T-helper 17 cell (primary cell): ENCODE measurements around the gene RAI14. TPM values are rescaled to one million over a fixed set of nuclear protein-coding genes. Genes with fewer than 3 reads are reported as not detected.

ENCODE experiments used
- ATAC-seq: fragments of 150-1000 bp; cut with Tn5 transposase; 2 replicates; pipeline ENCODE4 v1.10.0; 2021; ENCODE audit warnings: mild to moderate bottlenecking, moderate library complexity
- DNase-seq, 3 donors: peaks; one replicate each; pipeline versions ENCODE4 v3.0.0 to v3.0.0-alpha.2; 2020 to 2021
- H3K9me3 ChIP-seq: one replicate; pipeline ENCODE4 v1.7.0; 2013; ENCODE audit warnings: low read length, mild to moderate bottlenecking; ENCODE audit not compliant: control insufficient read depth, poor library complexity, severe bottlenecking
- H3K27ac Mint-ChIP-seq: one replicate; pipeline ENCODE4 v1.8.0; 2022; ENCODE audit warnings: mild to moderate bottlenecking, moderate library complexity, mixed read lengths
- H3K27me3 Mint-ChIP-seq: one replicate; pipeline ENCODE4 v1.8.0; 2022; ENCODE audit warnings: mixed read lengths
- H3K36me3 Mint-ChIP-seq: one replicate; pipeline ENCODE4 v1.8.0; 2022; ENCODE audit warnings: low read depth, mixed read lengths
- H3K4me1 Mint-ChIP-seq: one replicate; pipeline ENCODE4 v1.8.0; 2022; ENCODE audit warnings: mild to moderate bottlenecking, mixed read lengths
- H3K4me3 Mint-ChIP-seq: one replicate; pipeline ENCODE4 v1.8.0; 2022; ENCODE audit warnings: mild to moderate bottlenecking, moderate library complexity, mixed read lengths
- total RNA-seq, 4 donors: library from RNA in 2 of 4; stranded (reverse) in 2 of 4; gene quantifications; one replicate each; pipeline ENCODE4 v1.2.3 and lab custom pipeline; 2022 to 2026

Gene RAI14
- total RNA-seq, 2 donors from 2014 or later: 2.0 to 3.1 TPM

GRCh38 chr5:34653708-34654107 lies 2.4 kb upstream of the RAI14 start:
- peak overlapping the region; percentile 62 for H3K27ac Mint-ChIP-seq
- peaks cover 24% of the 10 kb centered on the region for H3K4me1 Mint-ChIP-seq
- no peak for ATAC-seq
- no peak for DNase-seq
- peaks cover 24% of the 10 kb centered on the region for H3K27me3 Mint-ChIP-seq
- peaks cover 3% of the 10 kb centered on the region for H3K36me3 Mint-ChIP-seq
- no peak overlapping the region for H3K4me3 Mint-ChIP-seq
- H3K9me3 ChIP-seq: no peaks in the 10 kb centered on the region

GRCh38 chr5:34655354-34655991 lies 655 bp upstream of the RAI14 start:
- Mint-ChIP-seq H3K27me3 (peaks cover 21% of the 10 kb centered on the region), H3K4me1 (peaks cover 24% of the 10 kb centered on the region), H3K36me3 (peaks cover 3% of the 10 kb centered on the region), H3K4me3 (peak overlapping the region; percentile 98), H3K27ac (peak overlapping the region; percentile 89)
- DNase-seq (no peak), ATAC-seq (peak; percentile 90)
- H3K9me3 ChIP-seq: no peaks in the 10 kb centered on the region

GRCh38 chr5:34656700-34657273 lies 659 bp downstream of the RAI14 start:
- Mint-ChIP-seq H3K36me3 (peaks cover 3% of the 10 kb centered on the region), H3K27me3 (peaks cover 25% of the 10 kb centered on the region), H3K4me1 (peaks cover 24% of the 10 kb centered on the region), H3K27ac (no peak overlapping the region), H3K4me3 (peak overlapping the region; percentile 82)
- DNase-seq: peak in 1 of 3 donors; percentile 12
- peak; percentile 12 for ATAC-seq
- no peaks in the 10 kb centered on the region for H3K9me3 ChIP-seq

GRCh38 chr5:34657274-34657921 lies 1.3 kb downstream of the RAI14 start:
- H3K27ac Mint-ChIP-seq: peak overlapping the region; percentile 16
- H3K9me3 ChIP-seq: no peaks in the 10 kb centered on the region
- H3K4me1 Mint-ChIP-seq: peaks cover 24% of the 10 kb centered on the region

GRCh38 chr5:34657988-34658387 lies 1.9 kb downstream of the RAI14 start:
- Mint-ChIP-seq H3K4me3 (peak overlapping the region; percentile 82), H3K36me3 (peaks cover 3% of the 10 kb centered on the region), H3K27me3 (peaks cover 27% of the 10 kb centered on the region), H3K27ac (peak overlapping the region; percentile 16), H3K4me1 (peaks cover 22% of the 10 kb centered on the region)
- no peaks in the 10 kb centered on the region for H3K9me3 ChIP-seq
- DNase-seq: no peak
- no peak for ATAC-seq

More at GRCh38 chr5:34657274-34657921, 1.3 kb downstream of the RAI14 start:
- H3K36me3 Mint-ChIP-seq: peaks cover 3% of the 10 kb centered on the region
- DNase-seq: no peak
- peaks cover 27% of the 10 kb centered on the region for H3K27me3 Mint-ChIP-seq
- no peak for ATAC-seq
- H3K4me3 Mint-ChIP-seq: peak overlapping the region; percentile 82

GRCh38 chr5:34659168-34659567 lies 3.0 kb downstream of the RAI14 start:
- peaks cover 3% of the 10 kb centered on the region for H3K36me3 Mint-ChIP-seq
- no peaks in the 10 kb centered on the region for H3K9me3 ChIP-seq
- no peak for DNase-seq
- no peak for ATAC-seq
- peaks cover 27% of the 10 kb centered on the region for H3K27me3 Mint-ChIP-seq
- H3K4me1 Mint-ChIP-seq: peaks cover 21% of the 10 kb centered on the region
- H3K4me3 Mint-ChIP-seq: no peak overlapping the region
- no peak overlapping the region for H3K27ac Mint-ChIP-seq

- H3K27me3 Mint-ChIP-seq: peaks cover 17% of the 10 kb centered on the region
- H3K4me1 Mint-ChIP-seq: peaks cover 12% of the 10 kb centered on the region
- H3K9me3 ChIP-seq: no peaks in the 10 kb centered on the region
- peaks cover 3% of the 10 kb centered on the region for H3K36me3 Mint-ChIP-seq
- ATAC-seq (no peak), DNase-seq (no peak)
- H3K27ac Mint-ChIP-seq: no peak overlapping the region
- no peak overlapping the region for H3K4me3 Mint-ChIP-seq
Observed at GRCh38 chr5:34660444-34660843, 4.3 kb downstream of the RAI14 start.

- peaks cover 6% of the 10 kb centered on the region for H3K27me3 Mint-ChIP-seq
- no peak overlapping the region for H3K4me3 Mint-ChIP-seq
- H3K27ac Mint-ChIP-seq: no peak overlapping the region
- no peak for DNase-seq
- H3K4me1 Mint-ChIP-seq: no peaks in the 10 kb centered on the region
- no peaks in the 10 kb centered on the region for H3K36me3 Mint-ChIP-seq
- no peaks in the 10 kb centered on the region for H3K9me3 ChIP-seq
- ATAC-seq: no peak
Observed at GRCh38 chr5:34663771-34664496, 7.8 kb downstream of the RAI14 start.

GRCh38 chr5:34666392-34667080 lies 10.4 kb downstream of the RAI14 start:
- H3K9me3 ChIP-seq: no peaks in the 10 kb centered on the region
- Mint-ChIP-seq H3K27me3 (peaks cover 10% of the 10 kb centered on the region), H3K27ac (no peak overlapping the region), H3K4me3 (no peak overlapping the region), H3K36me3 (no peaks in the 10 kb centered on the region), H3K4me1 (no peaks in the 10 kb centered on the region)
- DNase-seq (no peak), ATAC-seq (no peak)

GRCh38 chr5:34667705-34668104 lies 11.6 kb downstream of the RAI14 start:
- no peak for ATAC-seq
- H3K4me1 Mint-ChIP-seq: no peaks in the 10 kb centered on the region
- no peak for DNase-seq
- H3K36me3 Mint-ChIP-seq: no peaks in the 10 kb centered on the region
- H3K27me3 Mint-ChIP-seq: peaks cover 4% of the 10 kb centered on the region
- no peak overlapping the region for H3K4me3 Mint-ChIP-seq
- no peaks in the 10 kb centered on the region for H3K9me3 ChIP-seq
- no peak overlapping the region for H3K27ac Mint-ChIP-seq

- no peaks in the 10 kb centered on the region for H3K36me3 Mint-ChIP-seq
- peaks cover 4% of the 10 kb centered on the region for H3K27me3 Mint-ChIP-seq
- ATAC-seq (no peak), DNase-seq (no peak)
- no peak overlapping the region for H3K27ac Mint-ChIP-seq
- no peaks in the 10 kb centered on the region for H3K9me3 ChIP-seq
- H3K4me1 Mint-ChIP-seq: peaks cover 2% of the 10 kb centered on the region
- no peak overlapping the region for H3K4me3 Mint-ChIP-seq
Observed at GRCh38 chr5:34669931-34670516, 13.9 kb downstream of the RAI14 start.

- no peak overlapping the region for H3K4me3 Mint-ChIP-seq
- H3K9me3 ChIP-seq: no peaks in the 10 kb centered on the region
Observed at GRCh38 chr5:34672196-34672595, 16.1 kb downstream of the RAI14 start.

More at GRCh38 chr5:34672196-34672595, 16.1 kb downstream of the RAI14 start:
- DNase-seq: no peak
- Mint-ChIP-seq H3K27ac (no peak overlapping the region), H3K36me3 (no peaks in the 10 kb centered on the region), H3K27me3 (peaks cover 4% of the 10 kb centered on the region), H3K4me1 (peaks cover 6% of the 10 kb centered on the region)
- ATAC-seq: no peak
